PC-9 (cell line): ENCODE results near the gene DCP1B. TPM values are rescaled to one million over a fixed set of nuclear protein-coding genes. Genes with fewer than 3 reads are reported as not detected.

Experiments used
- BruUV-seq: library from RNA; stranded (reverse); fragments of 400-500 nt; replicated peaks from 2 replicates; lab custom pipeline; 2021; lab: Mats Ljungman, UMichigan
- CTCF ChIA-PET: fragments of 300-600 bp; sonication (Branson Sonifier 250); formaldehyde crosslinking; loops from one replicate; lab custom pipeline; 2022; ENCODE audit warnings: antibody characterized with exemption; lab: Charles Lee
- POLR2A ChIA-PET: fragments of 300-600 bp; sonication (Branson Sonifier 250); formaldehyde crosslinking; loops from one replicate; lab custom pipeline; 2022; ENCODE audit warnings: antibody characterized with exemption; ENCODE audit not compliant: unreplicated experiment; lab: Charles Lee
- DNase-seq, 2 experiments: peaks; one replicate each; pipeline versions ENCODE4 v3.0.0 to v3.0.0-alpha.2; 2015 to 2022; ENCODE audit warnings: mixed read lengths in 1 of 2
- H2AFZ ChIP-seq: fragments of 200-600 bp; sonication (generic); 2 replicates; pipeline ENCODE4 v1.8.1; 2017; ENCODE audit warnings: antibody characterized with exemption
- H3F3A ChIP-seq: fragments of 200-600 bp; sonication (generic); 2 replicates; pipeline ENCODE4 v1.8.1; 2017; ENCODE audit warnings: antibody characterized with exemption, mild to moderate bottlenecking, low read depth; ENCODE audit not compliant: insufficient read depth
- H3K27ac ChIP-seq: fragments of 200-600 bp; sonication (generic); 2 replicates; pipeline ENCODE4 v1.6.1; 2016; ENCODE audit warnings: mixed run types
- H3K27me3 ChIP-seq: fragments of 200-600 bp; sonication (generic); 2 replicates; pipeline ENCODE4 v1.6.1; 2016; ENCODE audit warnings: low read depth, mixed run types; ENCODE audit not compliant: insufficient read depth
- H3K36me3 ChIP-seq: fragments of 200-600 bp; sonication (generic); 2 replicates; pipeline ENCODE4 v1.6.1; 2016; ENCODE audit warnings: low read depth, mixed run types
- H3K4me1 ChIP-seq: fragments of 200-600 bp; sonication (generic); replicated peaks from 2 replicates; pipeline ENCODE4 v1.6.1; 2016; ENCODE audit warnings: mixed run types; ENCODE audit not compliant: insufficient read depth
- H3K4me2 ChIP-seq: fragments of 200-600 bp; sonication (generic); 2 replicates; pipeline ENCODE4 v1.6.1; 2017; ENCODE audit warnings: mixed run types
- H3K4me3 ChIP-seq: fragments of 200-600 bp; sonication (generic); 2 replicates; pipeline ENCODE4 v1.6.1; 2016; ENCODE audit warnings: mixed run types
- H3K79me2 ChIP-seq: fragments of 200-600 bp; sonication (generic); 2 replicates; pipeline ENCODE4 v1.6.1; 2017; ENCODE audit warnings: low read depth, mixed run types
- H3K9me2 ChIP-seq: fragments of 200-600 bp; sonication (generic); 2 replicates; pipeline ENCODE4 v1.8.1; 2017; ENCODE audit warnings: mild to moderate bottlenecking; ENCODE audit not compliant: insufficient read depth
- H3K9me3 ChIP-seq: fragments of 200-600 bp; sonication (generic); 2 replicates; pipeline ENCODE4 v1.8.1; 2016; ENCODE audit warnings: low read depth; ENCODE audit not compliant: insufficient read depth
- H4K20me1 ChIP-seq: fragments of 200-600 bp; sonication (generic); 2 replicates; pipeline ENCODE4 v1.8.1; 2017; ENCODE audit not compliant: insufficient read depth
- CTCF ChIP-seq: fragments of 200-600 bp; sonication (generic); conservative IDR thresholded peaks from 2 replicates; pipeline ENCODE4 v1.6.1; 2017; ENCODE audit warnings: mixed run types, antibody characterized with exemption, mild to moderate bottlenecking, moderate library complexity
- EZH2 ChIP-seq: fragments of 200-600 bp; sonication (generic); IDR thresholded peaks from 2 replicates; pipeline ENCODE4 v1.8.0; 2017; ENCODE audit warnings: antibody characterized with exemption, low read depth
- intact Hi-C: fragments of 100-400 bp; cut with micrococcal nuclease; formaldehyde crosslinking; loops from one replicate; pipeline ENCODE4 v1.10.0; 2022; ENCODE audit not compliant: unreplicated experiment
- total RNA-seq: library from RNA; stranded (reverse); gene quantifications from 2 replicates; pipeline ENCODE4 v1.2.3, GENCODE V29; 2021

Gene DCP1B
- total RNA-seq, 1 experiment from 2014 or later = 6.8 TPM

- no peak overlapping the region for H3K27ac ChIP-seq
- no peaks in the 10 kb centered on the region for H3K9me2 ChIP-seq
- H3F3A ChIP-seq = no peaks in the 10 kb centered on the region
- ChIA-PET CTCF (interaction anchor here (0.7 kb wide), 1 partner anchor 508 kb away, joined by 6 read pairs; no protein-coding TSS in a partner anchor), POLR2A (no interaction called here)
- H3K27me3 ChIP-seq = no peaks in the 10 kb centered on the region
- peaks cover 13% of the 10 kb centered on the region; the same call in 1 of the 2 replicates for H4K20me1 ChIP-seq
- no peaks in the 10 kb centered on the region for H3K9me3 ChIP-seq
- TF ChIP-seq EZH2 = no peak
- TF ChIP-seq CTCF = no peak
- no peak overlapping the region for H3K4me2 ChIP-seq
- no peaks in the 10 kb centered on the region for H3K79me2 ChIP-seq
- H3K36me3 ChIP-seq = no peaks in the 10 kb centered on the region
- H2AFZ ChIP-seq = no peak overlapping the region
- no peak for DNase-seq
- intact Hi-C loops = no loop called here
- no TSS peak for BruUV-seq
- H3K4me3 ChIP-seq = no peak overlapping the region
- H3K4me1 ChIP-seq = no peaks in the 10 kb centered on the region
Measured at GRCh38 chr12:1993871-1994371, 10.3 kb downstream of the DCP1B start.

- Histone ChIP-seq H3K79me2 (no peaks in the 10 kb centered on the region), H3K4me2 (no peak overlapping the region), H3K36me3 (no peaks in the 10 kb centered on the region), H3F3A (no peaks in the 10 kb centered on the region), H3K9me2 (no peaks in the 10 kb centered on the region), H3K27ac (no peak overlapping the region), H3K9me3 (no peaks in the 10 kb centered on the region), H3K27me3 (no peaks in the 10 kb centered on the region), H3K4me3 (no peak overlapping the region), H3K4me1 (no peaks in the 10 kb centered on the region), H4K20me1 (peaks cover 7% of the 10 kb centered on the region; the same call in 1 of the 2 replicates), H2AFZ (no peak overlapping the region)
- no peak for TF ChIP-seq EZH2
- TF ChIP-seq CTCF = no peak
- intact Hi-C loops = no loop called here
- no TSS peak for BruUV-seq
- ChIA-PET CTCF (no interaction called here), POLR2A (no interaction called here)
- no peak for DNase-seq
Measured at GRCh38 chr12:1993341-1993740, 10.9 kb downstream of the DCP1B start.

- no peak overlapping the region for H2AFZ ChIP-seq
- no peaks in the 10 kb centered on the region for H3K27me3 ChIP-seq
- no TSS peak for BruUV-seq
- no peak overlapping the region for H3K27ac ChIP-seq
- H3K4me1 ChIP-seq = no peaks in the 10 kb centered on the region
- no peak for DNase-seq
- H3K36me3 ChIP-seq = no peaks in the 10 kb centered on the region
- intact Hi-C loops = no loop called here
- H4K20me1 ChIP-seq = 0 out of 2 replicates have a peak, but pooled peaks cover 6% of the 10 kb centered on the region
- POLR2A ChIA-PET = no interaction called here
- H3K4me2 ChIP-seq = no peak overlapping the region
- CTCF ChIA-PET = no interaction called here
- H3K79me2 ChIP-seq = no peaks in the 10 kb centered on the region
- no peaks in the 10 kb centered on the region for H3K9me3 ChIP-seq
- H3K9me2 ChIP-seq = no peaks in the 10 kb centered on the region
- H3K4me3 ChIP-seq = no peak overlapping the region
- TF ChIP-seq EZH2 = no peak
- TF ChIP-seq CTCF = no peak
- H3F3A ChIP-seq = no peaks in the 10 kb centered on the region
Measured at GRCh38 chr12:1992732-1993131, 11.5 kb downstream of the DCP1B start.
